GM18499 (cell line): ENCODE measurements around the gene SMAD6.

Experiments used
- ATAC-seq: cut with Tn5 transposase; IDR thresholded peaks from one replicate; pipeline ENCODE4 v1.9.1; 2021; ENCODE audit warnings: moderate number of reproducible peaks; ENCODE audit not compliant: insufficient read depth, unreplicated experiment

SMAD6 gene

GRCh38 chr15:66784174-66784573 lies 82.1 kb downstream of the SMAD6 start:
- ATAC-seq, result no peak

- no peak for ATAC-seq
These were observed 83.6 kb downstream of the SMAD6 start for GRCh38 chr15:66785637-66786036.

- ATAC-seq, result no peak
These were observed 84.2 kb downstream of the SMAD6 start for GRCh38 chr15:66786222-66786621.

GRCh38 chr15:66786708-66787488 lies 84.9 kb downstream of the SMAD6 start:
- no peak for ATAC-seq

GRCh38 chr15:66787489-66787871 lies 85.4 kb downstream of the SMAD6 start:
- ATAC-seq, result no peak

GRCh38 chr15:66788024-66788423 lies 86.0 kb downstream of the SMAD6 start:
- no peak for ATAC-seq

- no peak for ATAC-seq
These were observed 87.3 kb downstream of the SMAD6 start for GRCh38 chr15:66789029-66790025.

- ATAC-seq, result no peak
These were observed 93.8 kb downstream of the SMAD6 start for GRCh38 chr15:66795851-66796250.

GRCh38 chr15:66796343-66796742 lies 94.3 kb downstream of the SMAD6 start:
- no peak for ATAC-seq

- no peak for ATAC-seq
These were observed 95.9 kb downstream of the SMAD6 start for GRCh38 chr15:66797921-66798320.

- no peak for ATAC-seq
These were observed 96.5 kb downstream of the SMAD6 start for GRCh38 chr15:66798426-66799061.

- no peak for ATAC-seq
These were observed 97.2 kb downstream of the SMAD6 start for GRCh38 chr15:66799242-66799641.

- no peak for ATAC-seq
These were observed 98.7 kb downstream of the SMAD6 start for GRCh38 chr15:66800584-66801235.

- ATAC-seq, result no peak
These were observed 99.2 kb downstream of the SMAD6 start for GRCh38 chr15:66801266-66801665.

- no peak for ATAC-seq
These were observed 100.3 kb downstream of the SMAD6 start for GRCh38 chr15:66802025-66803001.

- no peak for ATAC-seq
These were observed 101.2 kb downstream of the SMAD6 start for GRCh38 chr15:66803182-66803729.

GRCh38 chr15:66803749-66804148 lies 101.7 kb downstream of the SMAD6 start:
- no peak for ATAC-seq

- ATAC-seq, result no peak
These were observed 103.3 kb downstream of the SMAD6 start for GRCh38 chr15:66805202-66805885.
